Smooth muscle cell (in vitro differentiated cells): Measurements from ENCODE around the gene ZNF124. TPM values are rescaled to one million over a fixed set of nuclear protein-coding genes. Genes with fewer than 3 reads are reported as not detected.
"Not testable (repeated sequence)": the region's sequence is repeated elsewhere in the genome, so short reads cannot be mapped to it uniquely, and the experiment has no call there.

Experiments used
- DNase-seq: peaks from one replicate; lab custom pipeline; 2025; ENCODE audit not compliant: unreplicated experiment; lab: John Stamatoyannopoulos, UW
- H2AFZ ChIP-seq: fragments of 200-600 bp; sonication (generic); 2 replicates; pipeline ENCODE4 v1.6.0; 2016; ENCODE audit warnings: antibody characterized with exemption, low read depth, mild to moderate bottlenecking
- H3F3A ChIP-seq: fragments of 200-600 bp; sonication (generic); 2 replicates; pipeline ENCODE4 v1.6.0; 2017; ENCODE audit warnings: antibody characterized with exemption, low read depth
- H3K27ac ChIP-seq: fragments of 200-600 bp; sonication (generic); 2 replicates; pipeline ENCODE4 v1.5.1; 2016; ENCODE audit warnings: low read depth, mild to moderate bottlenecking
- H3K27me3 ChIP-seq: fragments of 200-600 bp; sonication (generic); 2 replicates; pipeline ENCODE4 v1.6.1; 2016; ENCODE audit warnings: low read depth, mild to moderate bottlenecking
- H3K36me3 ChIP-seq: fragments of 200-600 bp; sonication (generic); 2 replicates; pipeline ENCODE4 v1.5.1; 2016; ENCODE audit warnings: low read depth
- H3K4me1 ChIP-seq: fragments of 200-600 bp; sonication (generic); 2 replicates; pipeline ENCODE4 v1.5.1; 2016; ENCODE audit warnings: low read depth
- H3K4me2 ChIP-seq: fragments of 200-600 bp; sonication (generic); 2 replicates; pipeline ENCODE4 v1.6.0; 2016; ENCODE audit warnings: mild to moderate bottlenecking
- H3K4me3 ChIP-seq: fragments of 200-600 bp; sonication (generic); 2 replicates; pipeline ENCODE4 v1.5.1; 2016; ENCODE audit warnings: mild to moderate bottlenecking
- H3K79me2 ChIP-seq: fragments of 200-600 bp; sonication (generic); 2 replicates; pipeline ENCODE4 v1.6.0; 2016; ENCODE audit warnings: low read depth, mild to moderate bottlenecking
- H3K9ac ChIP-seq: fragments of 200-600 bp; sonication (generic); 2 replicates; pipeline ENCODE4 v1.6.0; 2016; ENCODE audit warnings: low read depth
- H3K9me3 ChIP-seq: fragments of 200-600 bp; sonication (generic); replicated peaks from 2 replicates; pipeline ENCODE4 v1.5.1; 2016; ENCODE audit warnings: low read depth
- H4K20me1 ChIP-seq: fragments of 200-600 bp; sonication (generic); 2 replicates; pipeline ENCODE4 v1.6.0; 2016; ENCODE audit warnings: low read depth
- WGBS: methylation state at CpG from one replicate; pipeline ENCODE4 v1.1.7; 2016; ENCODE audit warnings: low lambda C conversion rate; 5-methylcytosine and 5-hydroxymethylcytosine counted together
- polyA plus RNA-seq: library from polyadenylated mRNA; unstranded; fragments of >200 nt; fragmentation: Nextera tagmentation; extraction: Ambion mirVana; gene quantifications from 2 replicates; pipeline ENCODE4 v1.2.1, GENCODE V29; 2016
- total RNA-seq: library from RNA; depleted of rRNA; stranded (reverse); fragments of >200 nt; gene quantifications from 2 replicates; pipeline ENCODE4 v1.2.3, GENCODE V29; 2014
- TF ChIP-seq, protein P1 (sequence below): fragments of 200-600 bp; sonication (generic); IDR thresholded peaks from 2 replicates; pipeline ENCODE4 v1.5.1; 2017; ENCODE audit warnings: borderline replicate concordance, mild to moderate bottlenecking, antibody characterized with exemption; ENCODE audit not compliant: insufficient read depth, poor library complexity, severe bottlenecking

The ZNF124 gene
- total and polyA plus RNA-seq, 2 experiments from 2014 or later = 4.2 to 47.2 TPM

DNA sequence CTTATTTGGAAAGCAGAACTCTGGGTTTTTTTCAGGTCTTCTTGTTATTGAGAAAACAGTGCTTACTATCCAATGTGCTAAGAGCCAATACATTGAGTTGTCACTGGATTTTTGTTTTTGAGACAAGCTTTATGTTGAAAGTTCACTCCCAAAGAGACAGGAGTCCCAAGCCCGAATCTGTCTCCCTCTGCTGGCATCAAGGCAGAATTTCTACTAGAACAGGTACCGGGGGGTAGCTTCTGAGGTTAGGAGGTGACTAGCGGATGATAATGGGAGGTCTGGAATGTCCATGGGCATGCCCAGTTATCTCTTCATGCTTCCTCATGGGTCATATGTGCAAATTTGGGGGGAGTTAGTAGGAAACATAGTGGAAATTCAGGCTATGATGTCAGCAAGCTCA, 25.1 kb downstream of the ZNF124 start:
- Histone ChIP-seq H3K4me1 (no peaks in the 10 kb centered on the region), H3K4me2 (no peak overlapping the region), H3K4me3 (no peak overlapping the region), H3K79me2 (peaks cover 17% of the 10 kb centered on the region), H3K27me3 (no peaks in the 10 kb centered on the region), H3K9me3 (peaks cover 10% of the 10 kb centered on the region), H3K27ac (no peak overlapping the region), H3K36me3 (peaks cover 22% of the 10 kb centered on the region), H2AFZ (no peak overlapping the region), H3K9ac (no peak overlapping the region), H4K20me1 (no peaks in the 10 kb centered on the region), H3F3A (no peaks in the 10 kb centered on the region)
- no peak for DNase-seq
- TF ChIP-seq, protein P1, sequence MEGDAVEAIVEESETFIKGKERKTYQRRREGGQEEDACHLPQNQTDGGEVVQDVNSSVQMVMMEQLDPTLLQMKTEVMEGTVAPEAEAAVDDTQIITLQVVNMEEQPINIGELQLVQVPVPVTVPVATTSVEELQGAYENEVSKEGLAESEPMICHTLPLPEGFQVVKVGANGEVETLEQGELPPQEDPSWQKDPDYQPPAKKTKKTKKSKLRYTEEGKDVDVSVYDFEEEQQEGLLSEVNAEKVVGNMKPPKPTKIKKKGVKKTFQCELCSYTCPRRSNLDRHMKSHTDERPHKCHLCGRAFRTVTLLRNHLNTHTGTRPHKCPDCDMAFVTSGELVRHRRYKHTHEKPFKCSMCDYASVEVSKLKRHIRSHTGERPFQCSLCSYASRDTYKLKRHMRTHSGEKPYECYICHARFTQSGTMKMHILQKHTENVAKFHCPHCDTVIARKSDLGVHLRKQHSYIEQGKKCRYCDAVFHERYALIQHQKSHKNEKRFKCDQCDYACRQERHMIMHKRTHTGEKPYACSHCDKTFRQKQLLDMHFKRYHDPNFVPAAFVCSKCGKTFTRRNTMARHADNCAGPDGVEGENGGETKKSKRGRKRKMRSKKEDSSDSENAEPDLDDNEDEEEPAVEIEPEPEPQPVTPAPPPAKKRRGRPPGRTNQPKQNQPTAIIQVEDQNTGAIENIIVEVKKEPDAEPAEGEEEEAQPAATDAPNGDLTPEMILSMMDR = no peak
- 95% methylated on average over 3 of the region's 3 CpGs for WGBS

DNA sequence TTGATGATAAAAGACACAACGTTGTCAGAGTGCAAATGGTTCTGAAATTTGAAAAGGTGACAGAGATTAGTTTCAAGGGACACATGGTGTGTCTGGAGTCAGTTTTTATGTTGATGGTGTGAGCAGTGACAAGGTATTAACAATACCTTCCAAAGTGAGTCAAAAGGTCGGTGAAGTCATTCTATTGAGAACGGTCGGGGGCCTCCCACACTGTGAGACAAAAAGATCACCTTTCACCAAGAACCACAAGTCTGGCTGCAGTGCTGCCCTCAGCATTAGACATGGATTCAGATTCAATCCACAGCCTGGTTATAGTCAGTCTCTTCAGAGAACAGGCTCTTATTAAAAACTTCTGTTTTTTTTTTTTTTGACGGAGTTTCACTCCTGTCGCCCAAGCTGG, 26.5 kb downstream of the ZNF124 start:
- no peak for DNase-seq
- Histone ChIP-seq H3K9me3 (peaks cover 10% of the 10 kb centered on the region), H3K36me3 (peaks cover 19% of the 10 kb centered on the region), H3F3A (no peaks in the 10 kb centered on the region), H3K27me3 (no peaks in the 10 kb centered on the region), H3K4me3 (no peak overlapping the region), H3K4me2 (no peak overlapping the region), H3K9ac (no peak overlapping the region), H4K20me1 (no peaks in the 10 kb centered on the region), H3K27ac (no peak overlapping the region), H3K79me2 (peaks cover 14% of the 10 kb centered on the region), H3K4me1 (no peaks in the 10 kb centered on the region), H2AFZ (no peak overlapping the region)
- TF ChIP-seq, protein P1 = no peak
- 94% methylated on average over 6 of the region's 6 CpGs for WGBS

DNA sequence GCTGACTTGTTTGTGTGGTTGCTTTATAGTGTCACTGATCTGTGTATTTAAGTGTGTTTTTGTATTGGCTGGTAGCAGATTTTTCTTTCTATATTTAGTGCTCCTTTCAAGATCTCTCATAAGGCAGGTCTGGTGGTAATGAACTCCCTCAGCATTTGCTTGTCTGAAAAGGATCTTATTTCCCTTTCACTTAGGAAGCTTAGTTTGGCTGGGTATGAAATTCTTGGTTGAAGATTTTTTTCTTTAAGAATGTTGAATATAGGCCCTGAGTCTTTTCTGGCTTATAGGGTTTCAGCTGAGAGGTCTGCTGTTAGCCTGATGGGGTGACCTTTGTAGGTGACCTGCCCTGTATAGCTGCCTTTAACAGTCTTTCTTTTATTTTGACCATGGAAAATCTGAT, 32.3 kb downstream of the ZNF124 start:
- H3K9ac ChIP-seq, H3K27me3 ChIP-seq, H4K20me1 ChIP-seq, H3K9me3 ChIP-seq, H3K4me1 ChIP-seq, H3F3A ChIP-seq, H3K4me2 ChIP-seq, H2AFZ ChIP-seq, H3K27ac ChIP-seq, H3K4me3 ChIP-seq, DNase-seq: not testable (repeated sequence)
- Histone ChIP-seq H3K79me2 (peaks cover 30% of the 10 kb centered on the region), H3K36me3 (peaks cover 12% of the 10 kb centered on the region)

DNA sequence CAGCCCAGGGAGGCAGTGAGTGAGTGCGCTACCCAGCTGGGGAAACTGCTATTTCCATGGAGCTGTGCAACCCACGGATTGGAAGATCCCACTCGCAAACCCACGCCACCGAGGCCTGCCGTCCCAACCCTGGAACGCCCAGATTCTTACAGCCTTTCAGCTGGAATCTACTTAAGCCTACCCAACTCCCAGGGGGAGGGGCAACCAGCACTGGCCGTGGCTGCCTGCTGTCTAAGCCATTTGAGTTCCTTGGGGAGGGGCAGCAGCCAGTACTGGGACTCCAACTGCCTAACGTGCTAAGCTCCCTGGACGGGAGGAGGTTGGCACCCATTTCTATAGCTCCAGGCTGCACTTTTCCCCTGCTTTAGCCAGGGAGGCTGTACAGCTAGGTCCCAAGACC, 40.6 kb downstream of the ZNF124 start:
- no peak overlapping the region for H3K27ac ChIP-seq
- H3K4me1 ChIP-seq = no peaks in the 10 kb centered on the region
- no peaks in the 10 kb centered on the region for H3K36me3 ChIP-seq
- H3K4me2 ChIP-seq = no peak overlapping the region
- no peaks in the 10 kb centered on the region for H3K27me3 ChIP-seq
- peaks cover 35% of the 10 kb centered on the region for H3K79me2 ChIP-seq
- H3F3A ChIP-seq = no peaks in the 10 kb centered on the region
- H4K20me1 ChIP-seq = no peaks in the 10 kb centered on the region
- H3K9ac ChIP-seq = no peak overlapping the region
- no peak for DNase-seq
- TF ChIP-seq, protein P1 = no peak
- H3K4me3 ChIP-seq = no peak overlapping the region
- peaks cover 3% of the 10 kb centered on the region for H3K9me3 ChIP-seq
- 71% methylated on average over 10 of the region's 10 CpGs for WGBS
- H2AFZ ChIP-seq = no peak overlapping the region

DNA sequence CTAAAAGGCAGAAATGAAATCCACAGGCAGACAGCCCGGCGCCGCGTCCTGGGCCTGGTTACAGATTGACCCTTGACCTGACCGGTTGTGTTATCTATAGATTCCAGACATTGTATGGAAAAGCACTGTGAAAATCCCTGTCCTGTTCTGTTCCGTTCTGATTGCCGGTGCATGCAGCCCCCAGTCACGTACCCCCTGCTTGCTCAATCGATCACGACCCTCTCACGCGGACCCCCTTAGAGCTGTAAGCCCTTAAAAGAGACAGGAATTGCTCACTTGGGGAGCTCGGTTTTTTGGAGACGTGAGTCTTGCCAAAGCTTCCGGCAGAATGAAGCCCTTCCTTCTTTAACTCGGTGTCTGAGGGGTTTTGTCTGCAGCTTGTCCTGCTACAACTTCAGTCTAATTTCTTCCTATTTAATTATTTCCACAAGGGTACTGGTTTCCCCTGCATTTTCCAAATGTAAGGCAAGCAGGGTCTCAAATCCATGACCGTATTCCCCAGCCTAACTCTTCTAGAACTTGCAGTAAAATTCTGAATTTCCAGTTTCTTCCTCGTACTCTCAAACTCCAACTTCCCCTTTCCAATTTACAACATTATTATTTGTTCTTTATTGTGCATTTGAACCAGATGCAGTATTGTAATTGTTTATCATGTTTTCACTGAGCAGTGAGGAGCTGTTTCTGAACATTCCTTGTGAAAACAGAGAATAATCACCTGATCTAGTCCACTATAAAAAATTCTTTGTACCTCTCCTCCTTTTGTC, 44.1 kb downstream of the ZNF124 start:
- not testable (repeated sequence) for H3K36me3 ChIP-seq, H3K27me3 ChIP-seq, DNase-seq, H3K27ac ChIP-seq, H4K20me1 ChIP-seq, H3K9ac ChIP-seq, H3F3A ChIP-seq, H2AFZ ChIP-seq, H3K9me3 ChIP-seq, H3K4me1 ChIP-seq
- 37% methylated on average over 13 of the region's 18 CpGs for WGBS
- peak overlapping the region; percentile 65 for H3K4me2 ChIP-seq
- H3K79me2 ChIP-seq = peaks cover 11% of the 10 kb centered on the region
- H3K4me3 ChIP-seq = peak overlapping the region; percentile 32

DNA sequence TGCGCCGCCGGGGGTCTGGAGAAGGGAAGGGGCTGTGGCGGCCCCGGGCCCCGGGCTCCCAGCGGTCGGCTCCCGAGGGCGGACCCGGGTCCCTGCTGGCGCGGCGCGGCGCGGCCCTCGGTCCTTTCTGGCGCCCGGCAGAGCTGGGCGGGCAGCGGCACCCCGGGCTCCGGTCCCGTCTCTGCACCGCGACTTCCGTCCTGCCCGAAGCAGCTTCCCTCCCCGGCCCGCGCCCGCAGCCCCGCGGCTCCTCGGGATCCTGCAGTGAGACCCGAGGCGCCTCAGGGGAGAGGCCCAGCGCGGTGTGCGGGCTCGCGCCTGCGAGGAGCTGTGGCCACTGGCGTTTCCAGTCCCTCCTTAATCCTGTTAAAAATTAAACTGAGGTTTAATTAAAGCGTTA, 45.2 kb downstream of the ZNF124 start:
- not testable (repeated sequence) for H4K20me1 ChIP-seq, H3K9ac ChIP-seq, H3K4me3 ChIP-seq, DNase-seq, H3K9me3 ChIP-seq, H3K79me2 ChIP-seq, H3F3A ChIP-seq, H3K4me2 ChIP-seq, H3K27me3 ChIP-seq, H3K27ac ChIP-seq, H3K4me1 ChIP-seq, H2AFZ ChIP-seq, H3K36me3 ChIP-seq
- no CpG with 5 or more reads among the region's 46 CpGs for WGBS
